Osteoblast (primary cell): Measurements from ENCODE around the gene PNKP. TPM values are rescaled to one million over a fixed set of nuclear protein-coding genes. Genes with fewer than 3 reads are reported as not detected.
A peak's percentile ranks its signal among the peaks of the same experiment; 100 is the strongest.

Source experiments
- DNase-seq: peaks from one replicate; pipeline ENCODE4 v3.0.0; 2011; ENCODE audit warnings: low spot score, mixed read lengths; ENCODE audit not compliant: insufficient read length; ENCODE audit errors: missing footprints
- H2AFZ ChIP-seq: 2 replicates; pipeline ENCODE4 v1.6.0; 2011; ENCODE audit warnings: mild to moderate bottlenecking, low read length
- H3K27ac ChIP-seq: 2 replicates; pipeline ENCODE4 v1.5.1; 2011; ENCODE audit warnings: mild to moderate bottlenecking, low read depth, low read length, moderate library complexity
- H3K27me3 ChIP-seq: 2 replicates; pipeline ENCODE4 v1.6.0; 2012; ENCODE audit warnings: mild to moderate bottlenecking, control low read depth, inconsistent platforms, low read length, moderate library complexity; ENCODE audit not compliant: insufficient read depth
- H3K36me3 ChIP-seq: 2 replicates; pipeline ENCODE4 v1.5.1; 2011; ENCODE audit warnings: mild to moderate bottlenecking, low read length, control low read depth, moderate library complexity; ENCODE audit not compliant: insufficient read depth
- H3K4me1 ChIP-seq: 2 replicates; pipeline ENCODE4 v1.5.1; 2011; ENCODE audit warnings: mild to moderate bottlenecking, low read length, control low read depth, moderate library complexity; ENCODE audit not compliant: insufficient read depth
- H3K4me2 ChIP-seq: 2 replicates; pipeline ENCODE4 v1.6.0; 2011; ENCODE audit warnings: mild to moderate bottlenecking, low read length; ENCODE audit not compliant: insufficient read depth
- H3K4me3 ChIP-seq: fragments of 200-600 bp; sonication (generic); 3 replicates; pipeline ENCODE4 v1.5.1; 2012; ENCODE audit warnings: mild to moderate bottlenecking, low read length, inconsistent platforms; ENCODE audit not compliant: insufficient read depth
- H3K79me2 ChIP-seq: 2 replicates; pipeline ENCODE4 v1.6.0; 2012; ENCODE audit warnings: mild to moderate bottlenecking, low read length, control low read depth, inconsistent platforms; ENCODE audit not compliant: insufficient read depth
- H3K9me3 ChIP-seq: 2 replicates; pipeline ENCODE4 v1.5.1; 2011; ENCODE audit warnings: low read depth, low read length, control low read depth
- H4K20me1 ChIP-seq: 2 replicates; pipeline ENCODE4 v1.6.0; 2012; ENCODE audit warnings: mild to moderate bottlenecking, low read length, control low read depth; ENCODE audit not compliant: insufficient read depth
- total RNA-seq: library from RNA; depleted of rRNA; stranded (reverse); fragments of >200 nt; gene quantifications from 2 replicates; pipeline ENCODE4 v1.2.3, GENCODE V29; 2012
- TF ChIP-seq, protein P1 (sequence below): IDR thresholded peaks from 2 replicates; pipeline ENCODE4 v1.5.1; 2011; ENCODE audit warnings: mild to moderate bottlenecking, low read depth, low read length, moderate library complexity; ENCODE audit errors: extremely low read depth

PNKP gene
- total RNA-seq, 1 donor: 43.8 TPM

DNA sequence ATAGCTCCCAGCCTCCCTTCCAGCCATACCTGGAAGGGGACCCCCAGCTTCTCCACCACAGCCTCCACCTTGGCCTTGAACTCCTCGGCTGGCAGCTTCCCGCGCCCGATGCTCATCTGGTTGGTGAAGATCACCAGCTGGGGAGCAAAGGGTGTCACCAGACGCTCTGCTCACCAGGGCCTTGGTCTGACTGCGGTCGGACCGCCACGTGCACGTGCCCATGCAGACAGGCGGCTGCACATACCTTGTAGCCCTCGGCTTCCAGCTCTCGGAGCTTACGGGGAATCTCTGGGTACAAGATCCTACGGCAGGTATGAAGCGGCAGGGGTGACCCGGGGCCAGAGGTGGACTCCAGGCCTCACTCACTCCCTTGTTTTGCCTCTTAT is 3.4 kb downstream of the PNKP start:
- H3K79me2 ChIP-seq: peaks cover 41% of the 10 kb centered on the region
- H3K4me2 ChIP-seq: no peak overlapping the region
- H3K27me3 ChIP-seq: no peaks in the 10 kb centered on the region
- no peak overlapping the region for H2AFZ ChIP-seq
- H3K36me3 ChIP-seq: peaks cover 40% of the 10 kb centered on the region
- H3K27ac ChIP-seq: no peak overlapping the region
- H3K4me1 ChIP-seq: peaks cover 30% of the 10 kb centered on the region
- H3K4me3 ChIP-seq: no peak overlapping the region
- TF ChIP-seq, protein P1, sequence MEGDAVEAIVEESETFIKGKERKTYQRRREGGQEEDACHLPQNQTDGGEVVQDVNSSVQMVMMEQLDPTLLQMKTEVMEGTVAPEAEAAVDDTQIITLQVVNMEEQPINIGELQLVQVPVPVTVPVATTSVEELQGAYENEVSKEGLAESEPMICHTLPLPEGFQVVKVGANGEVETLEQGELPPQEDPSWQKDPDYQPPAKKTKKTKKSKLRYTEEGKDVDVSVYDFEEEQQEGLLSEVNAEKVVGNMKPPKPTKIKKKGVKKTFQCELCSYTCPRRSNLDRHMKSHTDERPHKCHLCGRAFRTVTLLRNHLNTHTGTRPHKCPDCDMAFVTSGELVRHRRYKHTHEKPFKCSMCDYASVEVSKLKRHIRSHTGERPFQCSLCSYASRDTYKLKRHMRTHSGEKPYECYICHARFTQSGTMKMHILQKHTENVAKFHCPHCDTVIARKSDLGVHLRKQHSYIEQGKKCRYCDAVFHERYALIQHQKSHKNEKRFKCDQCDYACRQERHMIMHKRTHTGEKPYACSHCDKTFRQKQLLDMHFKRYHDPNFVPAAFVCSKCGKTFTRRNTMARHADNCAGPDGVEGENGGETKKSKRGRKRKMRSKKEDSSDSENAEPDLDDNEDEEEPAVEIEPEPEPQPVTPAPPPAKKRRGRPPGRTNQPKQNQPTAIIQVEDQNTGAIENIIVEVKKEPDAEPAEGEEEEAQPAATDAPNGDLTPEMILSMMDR: no peak
- H4K20me1 ChIP-seq: peaks cover 29% of the 10 kb centered on the region
- DNase-seq: no peak
- no peaks in the 10 kb centered on the region for H3K9me3 ChIP-seq

- TF ChIP-seq, protein P1: no peak
- Histone ChIP-seq H3K27me3 (no peaks in the 10 kb centered on the region), H2AFZ (no peak overlapping the region), H3K4me1 (peaks cover 30% of the 10 kb centered on the region), H3K27ac (no peak overlapping the region), H3K9me3 (no peaks in the 10 kb centered on the region), H3K36me3 (peaks cover 45% of the 10 kb centered on the region), H3K4me3 (no peak overlapping the region), H3K4me2 (no peak overlapping the region), H3K79me2 (peaks cover 41% of the 10 kb centered on the region), H4K20me1 (peaks cover 29% of the 10 kb centered on the region)
- DNase-seq: no peak
Observed at GRCh38 chr19:49863254-49863934, 4.0 kb downstream of the PNKP start.

GRCh38 chr19:49862391-49863253 is 4.8 kb downstream of the PNKP start:
- Histone ChIP-seq H3K27me3 (no peaks in the 10 kb centered on the region), H3K4me3 (no peak overlapping the region), H2AFZ (no peak overlapping the region), H3K4me1 (peaks cover 29% of the 10 kb centered on the region), H3K9me3 (no peaks in the 10 kb centered on the region), H3K4me2 (no peak overlapping the region), H3K27ac (no peak overlapping the region), H3K79me2 (peaks cover 41% of the 10 kb centered on the region), H3K36me3 (peaks cover 52% of the 10 kb centered on the region), H4K20me1 (peaks cover 29% of the 10 kb centered on the region)
- TF ChIP-seq, protein P1: peak; percentile 12
- DNase-seq: peak; percentile 92
